GM21360 (cell line): ENCODE measurements around the gene POC1B.
A peak's percentile ranks its signal among the peaks of the same experiment; 100 is the strongest.

Source experiments
- ATAC-seq: cut with Tn5 transposase; IDR thresholded peaks from one replicate; pipeline ENCODE4 v1.9.1; 2021; ENCODE audit warnings: mild to moderate bottlenecking, moderate library complexity; ENCODE audit not compliant: unreplicated experiment

Gene POC1B

DNA sequence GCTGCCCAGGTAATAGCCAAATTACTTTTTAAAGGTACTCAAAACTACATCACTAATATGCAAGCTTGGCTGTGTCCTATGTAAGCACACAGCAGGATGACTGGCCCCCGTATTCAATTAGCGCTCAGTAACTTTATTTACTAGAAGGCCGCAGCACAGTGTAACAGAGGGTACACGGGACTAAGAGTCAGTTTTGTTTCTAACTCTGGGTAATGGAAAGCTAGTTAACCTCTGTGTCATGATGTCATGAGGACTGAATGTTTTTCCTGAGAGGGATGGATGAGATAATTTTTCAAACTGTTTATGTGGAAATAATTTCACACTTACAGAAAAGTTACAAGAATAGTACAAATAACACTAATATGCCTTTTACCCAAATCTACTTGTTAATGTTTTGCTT is 28.4 kb downstream of the POC1B start:
- ATAC-seq, result no peak

DNA sequence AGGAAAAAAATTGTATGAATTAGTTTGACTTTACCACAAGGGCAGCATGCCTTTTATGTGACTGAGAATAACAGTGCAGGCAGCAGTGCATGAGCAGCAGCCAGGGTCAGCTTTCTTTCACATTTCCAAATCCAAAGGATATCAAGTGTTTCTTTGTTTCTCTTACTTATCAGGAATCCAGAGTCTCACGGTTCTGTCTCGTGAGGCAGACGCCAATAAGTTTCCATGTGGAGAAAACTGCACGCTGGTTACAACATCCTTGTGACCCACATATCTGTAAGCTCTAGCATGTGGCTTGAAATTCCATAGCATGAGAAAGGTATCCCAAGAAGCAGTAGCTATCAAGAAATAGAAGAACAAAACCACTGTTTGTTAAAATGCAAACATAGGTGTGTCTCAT is 28.8 kb downstream of the POC1B start:
- no peak for ATAC-seq

DNA sequence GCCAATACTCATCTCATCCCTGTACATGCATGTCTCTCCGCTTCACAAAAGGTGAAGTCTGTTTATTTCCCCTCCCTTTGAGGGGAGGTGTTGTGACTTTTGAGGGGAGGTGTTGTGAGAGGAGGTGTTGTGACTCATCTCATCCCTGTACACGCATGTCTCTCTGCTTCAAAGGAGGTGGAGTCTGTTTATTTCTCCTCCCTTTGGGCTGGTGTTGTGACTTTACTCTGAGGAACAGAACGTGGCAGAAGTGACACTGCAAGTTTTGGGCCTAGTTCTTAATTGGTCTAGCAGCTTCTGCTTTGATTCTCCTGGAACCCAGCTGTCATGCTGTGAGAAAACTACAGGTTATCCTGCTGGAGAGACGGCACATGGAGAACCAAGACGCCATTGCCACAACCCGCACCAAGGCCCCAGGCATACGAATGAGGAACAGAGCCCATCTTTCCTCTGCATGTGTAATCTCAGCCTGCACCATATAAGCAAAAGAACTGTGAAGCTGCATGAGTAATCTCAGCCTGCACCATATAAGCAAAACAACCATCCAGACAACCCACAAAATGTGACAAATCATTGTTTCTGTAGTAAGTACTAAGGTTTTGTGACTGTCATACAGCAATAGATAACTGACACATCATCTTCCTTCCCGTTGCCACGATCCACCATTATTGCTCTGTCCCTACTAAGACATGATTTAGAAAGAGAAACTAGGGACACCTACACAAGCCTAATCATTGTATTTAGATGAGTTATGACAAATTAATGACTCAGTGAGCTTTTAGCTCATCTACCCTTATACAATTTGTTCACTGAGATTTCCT is 31.2 kb downstream of the POC1B start:
- peak; percentile 73 for ATAC-seq

DNA sequence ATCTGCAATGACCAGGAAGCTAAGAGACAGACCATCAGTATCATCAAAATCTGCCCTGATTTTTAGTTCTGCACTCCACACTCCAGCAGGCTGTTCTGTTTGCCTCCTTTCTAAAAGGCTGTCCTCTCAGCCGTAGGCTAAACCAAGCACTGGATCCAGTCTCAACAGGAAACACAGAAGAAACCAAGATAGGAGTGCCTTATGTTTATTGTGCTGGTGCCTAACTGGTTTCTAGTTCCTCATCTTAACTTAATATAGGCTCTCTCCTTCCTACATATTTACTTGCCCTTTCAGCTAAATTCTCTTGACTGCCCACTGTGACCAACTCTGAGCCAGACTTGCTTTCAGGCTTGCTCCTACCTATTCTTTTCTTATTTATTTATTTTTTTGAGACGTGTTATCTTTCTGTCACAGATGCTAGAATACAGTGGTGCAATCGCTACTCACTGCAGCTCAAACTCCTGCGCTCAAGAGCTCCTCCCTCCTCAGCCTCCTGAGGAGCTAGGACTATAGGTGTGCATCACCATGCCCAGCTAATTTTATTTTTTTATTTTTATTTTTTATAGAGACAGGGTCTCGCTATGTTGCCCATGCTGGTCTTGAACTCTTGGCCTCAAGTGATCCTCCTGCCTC is 32.1 kb downstream of the POC1B start:
- ATAC-seq, result no peak

DNA sequence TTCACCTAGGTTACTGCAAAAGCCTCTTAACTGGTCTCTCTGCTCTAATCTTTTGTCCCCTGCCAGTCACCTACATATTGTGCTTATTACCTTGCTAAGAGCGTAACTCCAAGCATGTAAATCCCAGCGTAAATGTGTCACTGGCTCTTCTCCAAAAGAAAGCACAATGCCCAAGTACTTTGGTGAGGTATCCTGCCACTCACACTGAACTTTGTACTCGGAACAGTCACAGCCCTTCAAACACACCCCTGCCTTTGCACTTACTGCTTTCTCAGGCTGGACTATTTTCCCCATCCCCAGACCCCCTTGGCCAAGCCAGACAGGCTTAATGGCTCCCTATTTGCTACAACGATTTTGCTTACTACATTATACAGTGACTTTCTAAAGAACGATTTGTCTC is 33.0 kb downstream of the POC1B start:
- ATAC-seq, result no peak

DNA sequence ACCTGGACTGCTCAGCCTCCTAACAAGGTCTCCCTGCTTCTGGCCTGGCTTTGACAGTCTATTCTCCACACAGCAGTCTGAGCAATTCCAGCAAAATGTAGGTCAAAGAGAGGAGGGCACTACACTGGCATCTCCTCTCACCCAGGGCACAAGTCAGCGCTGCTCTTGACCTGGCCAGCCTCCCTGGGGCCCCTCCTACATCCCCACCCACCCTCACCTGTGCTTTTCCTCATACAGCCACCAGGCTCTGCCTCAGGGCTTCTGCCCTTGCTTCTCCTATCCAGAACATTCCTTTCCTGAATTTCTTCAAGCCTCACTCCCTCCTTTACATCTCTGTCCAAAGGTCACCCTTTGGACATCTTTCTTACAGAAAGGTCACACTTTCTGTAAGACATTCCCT is 34.9 kb downstream of the POC1B start:
- ATAC-seq, result no peak

DNA sequence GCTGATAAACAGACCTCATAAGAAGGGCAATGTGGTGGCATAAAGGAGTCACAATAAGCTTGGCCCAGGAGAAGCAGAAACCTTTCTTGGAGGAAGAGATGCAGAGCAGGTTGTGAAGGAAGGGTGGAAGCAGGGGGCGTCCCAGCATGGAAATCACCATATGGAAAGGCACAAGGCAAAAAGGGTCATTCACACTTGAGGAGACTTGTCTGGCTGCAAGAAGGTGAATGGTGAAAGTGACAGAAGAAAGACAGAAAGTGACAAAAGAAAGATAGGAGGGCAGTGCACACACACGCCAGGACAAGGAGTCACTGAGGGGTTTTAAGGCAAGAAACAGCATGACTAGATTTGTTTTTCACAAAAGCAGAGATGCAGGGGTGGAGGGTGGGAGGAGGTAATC is 39.6 kb downstream of the POC1B start:
- no peak for ATAC-seq

DNA sequence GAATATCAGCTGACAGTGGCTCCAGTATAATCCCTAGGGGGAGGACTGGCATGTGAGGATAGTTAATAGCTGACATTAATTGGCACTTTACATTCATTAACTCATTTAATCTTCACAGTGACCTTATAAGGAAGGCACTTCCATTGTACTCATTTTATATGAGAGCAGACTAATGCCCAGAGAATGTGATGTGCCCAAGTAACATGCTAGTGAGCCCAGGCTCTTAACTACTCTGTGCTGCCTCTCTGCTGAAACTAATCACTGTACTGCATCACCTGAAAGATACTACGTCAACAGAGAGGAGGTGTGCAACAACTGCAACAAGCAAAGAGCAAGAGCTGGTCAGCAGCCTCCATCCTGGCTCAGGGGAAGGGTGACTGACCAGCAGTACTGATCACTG is 41.4 kb downstream of the POC1B start:
- ATAC-seq, result no peak

DNA sequence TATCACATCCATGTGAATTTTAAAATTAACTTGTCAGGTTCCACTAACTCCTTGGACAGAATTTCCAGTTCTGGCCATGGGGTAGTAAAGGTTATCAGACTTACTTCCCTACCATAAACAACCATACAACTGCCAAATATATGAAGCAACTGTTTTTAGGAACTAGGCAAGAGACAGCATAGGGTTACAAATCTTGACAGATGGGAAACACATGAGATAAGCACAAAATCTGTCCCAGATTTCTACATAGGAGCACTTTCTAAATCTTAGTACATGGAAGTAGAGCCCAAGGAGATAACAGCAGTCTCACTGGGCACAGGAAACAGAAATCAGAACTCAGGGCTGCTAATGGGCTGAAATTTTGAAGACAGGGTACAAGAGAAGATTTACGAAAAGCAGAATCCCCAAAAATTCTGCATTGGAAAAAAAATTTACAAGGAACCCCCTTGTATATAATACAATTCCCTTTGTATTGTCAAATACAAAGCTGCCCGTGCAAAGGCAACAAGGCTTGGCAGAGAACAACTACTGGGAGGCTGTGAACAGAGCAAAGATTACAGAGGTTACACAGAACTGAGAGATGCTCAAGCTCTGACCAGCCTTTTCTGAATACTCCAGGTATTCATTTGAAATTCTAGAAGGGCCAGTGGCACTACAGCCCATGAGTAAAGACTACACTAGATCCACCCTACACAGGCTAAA is 44.5 kb downstream of the POC1B start:
- no peak for ATAC-seq

DNA sequence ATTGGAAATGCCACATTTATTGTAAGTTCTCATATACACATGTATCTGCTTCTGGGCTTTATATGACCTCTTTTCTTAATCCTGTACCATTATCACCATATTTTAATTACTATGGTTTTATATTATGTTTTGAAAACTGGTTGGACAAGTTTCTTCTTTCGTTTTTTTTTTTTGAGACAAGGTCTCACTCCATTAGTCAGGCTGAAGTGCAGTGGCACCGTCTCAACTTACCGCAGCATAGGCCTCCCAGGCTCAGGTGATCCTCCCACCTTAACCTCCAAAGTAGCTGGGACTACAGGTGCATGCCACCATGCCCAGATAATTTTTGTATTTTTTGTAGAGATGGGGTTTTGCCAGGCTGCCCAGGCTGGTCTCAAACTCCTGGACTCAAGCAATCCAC is 45.9 kb downstream of the POC1B start:
- ATAC-seq, result no peak

DNA sequence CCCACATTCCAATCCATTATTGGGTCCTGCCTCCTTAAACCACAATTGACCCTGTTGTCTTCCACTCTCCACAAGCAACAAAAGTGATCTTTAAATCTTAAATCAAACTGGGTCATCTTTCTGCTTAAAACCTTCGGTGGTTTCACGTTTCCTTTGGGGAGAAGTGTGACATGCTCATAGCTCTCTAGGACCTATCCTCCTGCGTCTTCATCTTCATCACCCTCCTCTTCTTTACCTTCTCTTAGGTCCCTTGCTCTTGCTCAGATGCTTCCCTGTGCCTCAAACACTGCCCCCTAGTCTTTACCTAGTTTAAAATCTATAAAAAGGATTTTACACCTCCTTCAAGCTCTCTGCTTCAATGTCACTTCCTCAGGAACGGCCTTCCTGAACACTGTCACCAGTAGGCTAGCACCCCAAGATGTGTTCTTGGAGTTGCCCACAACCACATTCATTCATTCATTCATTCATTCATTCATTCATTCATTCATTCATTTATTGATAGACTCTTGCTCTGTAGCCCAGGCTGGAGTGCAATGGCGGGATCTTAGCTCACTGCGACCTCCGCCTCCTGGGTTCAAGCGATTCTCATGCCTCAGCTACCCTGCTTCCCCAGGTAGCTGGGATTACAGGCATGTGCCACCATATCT is 48.1 kb downstream of the POC1B start:
- ATAC-seq, result no peak

DNA sequence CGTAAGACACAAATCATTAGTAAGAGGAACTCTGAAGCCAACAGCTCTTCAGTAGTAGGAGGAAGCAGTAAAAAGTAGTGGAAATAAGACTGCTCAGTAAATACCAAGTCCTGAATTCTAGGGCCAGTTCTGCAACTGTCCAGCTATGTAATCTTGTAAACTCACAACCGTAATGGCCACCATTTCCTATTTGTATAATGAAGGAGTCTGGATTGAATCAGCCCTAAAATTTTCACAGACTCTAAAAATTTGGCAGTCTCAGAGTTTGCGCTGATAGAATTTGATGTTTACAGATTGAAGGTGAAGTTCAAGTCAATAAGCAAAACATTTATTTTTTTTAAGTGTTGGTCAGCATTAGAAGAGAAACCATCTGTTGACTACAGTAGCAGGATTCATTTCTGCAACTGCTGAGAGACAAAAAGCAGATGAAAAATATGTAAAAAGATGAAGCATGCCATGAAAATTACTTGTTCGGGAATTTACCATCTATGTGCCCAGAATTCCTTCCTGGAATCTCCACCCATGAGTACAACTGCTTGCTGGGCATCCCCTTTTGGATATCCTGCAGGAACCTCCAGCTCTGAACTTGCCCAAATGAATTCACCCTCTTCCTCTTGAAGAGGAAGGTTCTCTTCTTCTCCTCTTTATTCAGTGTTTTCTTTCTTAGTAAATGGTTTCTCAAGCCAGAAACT is 48.8 kb downstream of the POC1B start:
- no peak for ATAC-seq

DNA sequence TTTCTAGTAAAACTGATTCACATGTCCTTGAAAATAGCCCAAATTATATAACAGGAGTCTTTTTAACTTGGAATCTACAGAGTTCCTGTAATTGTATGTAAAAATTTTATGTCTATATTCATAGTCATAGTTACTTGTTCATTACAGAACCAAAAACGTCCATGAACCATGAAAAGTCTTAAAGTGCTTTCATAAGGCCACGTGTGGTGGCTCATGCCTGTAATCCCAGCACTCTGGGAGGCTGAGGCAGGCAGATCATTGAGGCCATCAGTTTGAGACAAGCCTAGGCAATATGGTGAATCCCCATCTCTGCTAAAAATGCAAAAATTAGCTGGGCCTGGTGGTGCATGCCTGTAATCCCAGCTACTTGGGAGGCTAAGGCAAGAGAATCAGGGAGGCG is 49.6 kb downstream of the POC1B start:
- ATAC-seq, result peak; percentile 42

DNA sequence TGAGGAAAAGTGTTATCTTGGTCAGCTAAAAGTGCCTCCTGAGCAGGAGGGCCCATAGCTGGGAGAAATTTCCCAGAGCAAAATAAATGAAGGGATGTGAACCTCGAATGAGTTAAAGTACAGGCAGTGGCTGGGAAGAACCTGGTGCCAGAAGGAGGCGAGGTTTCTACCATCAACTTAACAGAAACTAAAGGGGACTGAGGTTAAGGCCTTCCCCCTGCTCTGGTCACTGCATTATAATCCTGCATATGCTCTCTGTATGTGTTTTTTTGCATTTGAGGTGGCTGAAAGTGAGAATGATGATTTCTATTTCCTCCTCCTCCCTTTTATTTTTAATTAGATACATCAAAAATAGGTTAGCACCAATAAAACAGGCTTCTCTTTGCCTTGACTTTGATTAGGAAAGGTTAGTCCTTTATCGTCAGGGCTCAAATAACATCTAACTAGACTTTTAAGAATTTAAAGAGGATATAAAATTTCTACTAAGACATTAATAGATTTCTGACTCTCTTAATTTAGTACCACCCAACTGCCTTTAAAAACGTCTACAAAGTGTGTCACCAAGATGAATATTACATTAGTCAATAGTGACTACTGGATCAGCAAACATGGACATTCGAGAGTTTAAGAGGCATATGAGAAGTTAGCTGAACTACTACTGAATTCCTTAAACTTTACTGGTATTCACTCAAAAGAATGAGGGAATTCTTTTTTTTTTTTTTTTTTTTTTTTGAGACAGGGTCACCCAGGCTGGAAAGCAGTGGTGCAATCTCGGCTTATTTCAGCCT is 50.5 kb downstream of the POC1B start:
- ATAC-seq, result peak; percentile 40

DNA sequence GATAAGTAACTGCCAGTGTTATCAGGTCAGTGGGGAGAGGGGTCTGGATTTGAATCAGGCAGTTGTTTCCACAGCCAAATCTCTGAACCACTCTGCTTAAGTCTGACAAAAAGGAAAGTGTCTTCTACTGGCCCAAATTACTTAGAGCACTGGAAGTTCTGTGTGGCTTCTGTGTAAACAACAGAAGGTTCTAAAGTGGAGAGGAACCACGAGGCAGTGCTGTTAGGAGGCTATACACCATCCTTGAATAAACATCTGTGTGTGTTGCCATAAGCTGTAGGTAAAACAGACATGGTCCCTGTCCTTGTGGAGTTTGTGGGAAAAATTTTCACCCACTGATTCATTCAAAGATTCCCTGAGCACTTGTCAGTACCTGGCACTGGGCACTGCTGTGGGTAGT is 51.2 kb downstream of the POC1B start:
- ATAC-seq, result no peak

DNA sequence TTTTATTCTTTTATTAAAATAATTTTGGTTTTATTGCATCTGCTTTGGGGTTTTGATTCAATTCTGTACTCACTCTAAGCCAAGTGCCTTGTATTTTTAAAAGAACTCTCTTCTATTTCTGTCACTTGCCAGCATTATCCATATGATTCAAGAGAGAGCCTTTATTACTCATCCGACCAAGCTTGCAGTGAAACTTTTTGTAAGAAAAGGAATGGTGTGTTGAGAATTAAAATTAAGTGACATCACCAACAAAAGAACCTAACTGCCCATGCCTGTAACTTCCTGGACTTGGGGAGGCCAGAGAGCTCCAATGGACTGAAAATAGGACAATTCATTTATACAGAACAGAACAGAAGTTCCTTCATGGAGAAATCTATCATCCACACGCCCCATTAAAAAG is 53.3 kb downstream of the POC1B start:
- ATAC-seq, result no peak

DNA sequence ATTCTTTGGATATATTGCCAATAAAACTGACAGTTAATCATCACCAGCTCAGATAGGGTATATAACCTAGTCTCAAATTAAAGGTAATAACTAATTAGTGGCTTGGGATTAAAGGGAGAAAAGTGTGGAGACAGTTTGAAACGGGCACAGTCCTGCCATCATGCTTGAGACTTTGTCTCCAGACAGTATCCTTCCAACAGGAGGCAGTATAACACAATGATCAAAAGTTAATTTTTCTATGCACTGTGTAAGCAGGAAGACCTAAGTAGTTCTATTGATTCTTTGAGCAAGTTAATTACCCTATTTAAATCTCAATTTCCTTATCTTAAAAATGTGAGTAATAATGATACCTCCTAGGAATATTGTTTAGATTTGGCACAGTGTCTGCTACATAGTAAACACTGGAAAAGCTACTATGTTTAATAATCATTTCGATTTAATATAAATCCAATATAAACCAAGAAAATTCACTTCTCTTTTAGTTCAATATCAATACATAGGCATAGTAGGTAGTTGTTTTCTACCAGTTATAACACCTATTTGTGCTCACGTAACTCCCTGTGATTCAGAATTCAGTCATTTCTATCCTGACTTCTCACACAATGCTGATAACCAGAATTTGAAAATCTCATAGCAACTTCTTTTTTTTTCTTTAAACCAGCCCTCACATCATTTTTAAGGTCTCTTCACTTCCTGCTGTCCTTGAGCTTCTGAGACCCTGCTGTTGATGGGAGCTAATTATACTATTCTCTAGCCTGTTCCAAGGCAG is 54.9 kb downstream of the POC1B start:
- peak; percentile 42 for ATAC-seq

DNA sequence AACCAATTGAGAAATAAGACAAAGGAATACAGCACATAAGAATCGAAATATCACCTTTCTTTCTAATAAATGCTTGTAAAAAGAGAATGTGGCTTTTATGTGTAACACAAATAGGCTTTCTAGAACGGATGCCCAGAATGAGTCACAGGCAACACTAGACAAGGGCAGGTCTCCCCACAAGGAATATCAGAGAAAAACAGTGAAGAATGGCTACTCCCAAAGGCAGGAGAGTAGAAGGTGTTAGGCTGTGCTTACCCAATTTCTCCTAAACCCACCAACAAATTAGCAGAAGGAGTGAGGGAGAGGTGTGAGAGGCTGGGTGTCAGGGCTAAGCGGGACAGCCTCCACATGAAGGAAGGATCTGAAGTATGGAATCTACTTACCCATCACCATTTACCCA is 56.5 kb downstream of the POC1B start:
- ATAC-seq, result peak; percentile 74

DNA sequence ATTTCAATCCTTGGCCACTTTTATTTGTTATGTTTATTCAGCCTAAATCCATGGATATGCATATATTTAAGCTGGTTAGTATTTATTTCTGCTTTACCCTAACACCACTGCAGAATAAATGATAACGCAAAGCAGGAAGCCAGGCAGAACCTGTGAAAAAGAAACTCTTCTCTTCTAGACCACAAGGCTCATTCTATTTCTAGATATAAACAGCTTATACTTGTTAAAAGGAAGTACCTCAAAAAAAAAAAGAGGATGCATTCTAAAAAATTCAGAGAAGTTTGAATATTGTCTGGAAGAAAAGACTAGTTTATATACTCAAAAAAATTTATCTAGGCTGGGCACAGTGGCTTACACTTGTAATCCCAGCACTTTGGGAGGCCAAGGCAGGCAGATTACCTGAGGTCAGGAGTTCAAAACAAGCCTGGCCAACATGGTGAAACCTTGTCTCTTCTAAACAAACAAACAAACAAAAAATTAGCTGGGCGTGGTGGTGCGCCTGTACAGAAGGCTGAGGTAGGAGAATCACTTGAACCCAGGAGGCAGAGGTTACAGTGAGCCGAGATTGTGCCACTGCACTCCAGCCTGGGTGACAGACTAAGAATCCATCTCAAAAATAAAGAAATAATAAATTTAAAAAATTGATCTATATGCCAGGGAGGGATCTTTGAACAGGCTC is 57.1 kb downstream of the POC1B start:
- peak; percentile 82 for ATAC-seq
